Neural progenitor cell (in vitro differentiated cells): Measurements from ENCODE around the gene KANK4.

Experiments used
- EZH2 ChIP-seq: fragments of 200-600 bp; sonication (generic); IDR thresholded peaks from 2 replicates; pipeline ENCODE4 v1.6.1; 2017; ENCODE audit warnings: antibody characterized with exemption, mild to moderate bottlenecking, moderate library complexity
- EZH2phosphoT487 ChIP-seq: fragments of 200-600 bp; sonication (generic); IDR thresholded peaks from 2 replicates; pipeline ENCODE4 v1.6.1; 2017; ENCODE audit warnings: antibody characterized with exemption
- TF ChIP-seq, protein P1 (sequence below): fragments of 200-600 bp; sonication (generic); IDR thresholded peaks from 2 replicates; pipeline ENCODE4 v1.5.1; 2017; ENCODE audit warnings: antibody characterized with exemption, mild to moderate bottlenecking

DNA sequence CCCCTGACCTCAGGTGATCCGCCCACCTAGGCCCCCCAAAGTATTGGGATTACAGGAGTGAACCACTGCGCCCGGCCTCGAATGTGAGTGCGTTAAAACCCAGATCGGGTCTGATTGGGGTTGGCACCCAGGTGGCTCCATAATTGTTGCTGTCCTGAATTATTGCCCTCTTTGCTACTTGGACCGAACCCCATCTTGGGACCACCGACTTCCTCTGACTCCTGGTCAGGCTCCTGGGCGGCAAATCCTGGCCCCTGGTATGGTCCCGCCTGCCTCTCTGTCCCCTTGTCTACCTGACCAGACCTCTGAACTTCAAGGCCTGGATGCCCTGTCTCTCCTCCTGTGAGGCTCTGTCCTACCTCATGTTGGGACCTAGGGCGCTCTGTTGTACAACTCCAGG is 91.7 kb downstream of the KANK4 start:
- TF ChIP-seq, protein P1, sequence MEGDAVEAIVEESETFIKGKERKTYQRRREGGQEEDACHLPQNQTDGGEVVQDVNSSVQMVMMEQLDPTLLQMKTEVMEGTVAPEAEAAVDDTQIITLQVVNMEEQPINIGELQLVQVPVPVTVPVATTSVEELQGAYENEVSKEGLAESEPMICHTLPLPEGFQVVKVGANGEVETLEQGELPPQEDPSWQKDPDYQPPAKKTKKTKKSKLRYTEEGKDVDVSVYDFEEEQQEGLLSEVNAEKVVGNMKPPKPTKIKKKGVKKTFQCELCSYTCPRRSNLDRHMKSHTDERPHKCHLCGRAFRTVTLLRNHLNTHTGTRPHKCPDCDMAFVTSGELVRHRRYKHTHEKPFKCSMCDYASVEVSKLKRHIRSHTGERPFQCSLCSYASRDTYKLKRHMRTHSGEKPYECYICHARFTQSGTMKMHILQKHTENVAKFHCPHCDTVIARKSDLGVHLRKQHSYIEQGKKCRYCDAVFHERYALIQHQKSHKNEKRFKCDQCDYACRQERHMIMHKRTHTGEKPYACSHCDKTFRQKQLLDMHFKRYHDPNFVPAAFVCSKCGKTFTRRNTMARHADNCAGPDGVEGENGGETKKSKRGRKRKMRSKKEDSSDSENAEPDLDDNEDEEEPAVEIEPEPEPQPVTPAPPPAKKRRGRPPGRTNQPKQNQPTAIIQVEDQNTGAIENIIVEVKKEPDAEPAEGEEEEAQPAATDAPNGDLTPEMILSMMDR: no peak
- no peak for TF ChIP-seq EZH2phosphoT487
- no peak for TF ChIP-seq EZH2
